Lung (tissue), 12 donors: ENCODE data around the gene ARRDC1. TPM values are rescaled to one million over a fixed set of nuclear protein-coding genes. Genes with fewer than 3 reads are reported as not detected.

ENCODE experiments used
- ATAC-seq: fragments of 200-7000 bp; cut with Tn5 transposase; one replicate; pipeline ENCODE4 v1.9.1; 2020; ENCODE audit warnings: moderate number of reproducible peaks; ENCODE audit not compliant: insufficient read depth, low FRiP score
- DNase-seq, 3 donors: peaks; one replicate each; pipeline ENCODE4 v3.0.0-alpha.2; 2013 to 2017
- H3K27ac ChIP-seq, 2 donors: one replicate each; pipeline ENCODE4 v1.5.1; 2013; ENCODE audit warnings: mild to moderate bottlenecking in 2 of 2, moderate library complexity in 2 of 2, control low read depth in 1 of 2, inconsistent platforms in 1 of 2, low read depth in 1 of 2, low read length in 1 of 2
- H3K27me3 ChIP-seq, 3 donors: one replicate each; pipeline ENCODE4 v1.5.1; 2013; ENCODE audit warnings: low read length in 2 of 3; ENCODE audit not compliant: control insufficient read depth in 3 of 3, insufficient read depth in 3 of 3
- H3K36me3 ChIP-seq, 4 donors: one replicate each; pipeline ENCODE4 v1.5.1; 2013; ENCODE audit warnings: low read length in 4 of 4, mild to moderate bottlenecking in 1 of 4, moderate library complexity in 1 of 4; ENCODE audit not compliant: control insufficient read depth in 4 of 4, insufficient read depth in 4 of 4
- H3K4me1 ChIP-seq, 5 donors: one replicate each; pipeline ENCODE4 v1.5.1; 2013; ENCODE audit warnings: low read length in 5 of 5, mild to moderate bottlenecking in 2 of 5, moderate library complexity in 1 of 5; ENCODE audit not compliant: control insufficient read depth in 5 of 5, insufficient read depth in 5 of 5
- H3K4me3 ChIP-seq: one replicate; pipeline ENCODE4 v1.5.1; 2013; ENCODE audit warnings: mild to moderate bottlenecking, control low read depth, moderate library complexity
- H3K9ac ChIP-seq, 2 donors: one replicate each; pipeline ENCODE4 v1.5.1; 2013; ENCODE audit warnings: low read length in 2 of 2, control low read depth in 1 of 2; ENCODE audit not compliant: insufficient read depth in 1 of 2
- H3K9me3 ChIP-seq, 4 donors: one replicate each; pipeline ENCODE4 v1.5.1; 2013; ENCODE audit warnings: low read length in 3 of 4, mild to moderate bottlenecking in 1 of 4, moderate library complexity in 1 of 4; ENCODE audit not compliant: control insufficient read depth in 4 of 4, insufficient read depth in 3 of 4
- CTCF ChIP-seq: IDR thresholded peaks from 2 replicates; pipeline ENCODE4 v1.5.1; 2012; ENCODE audit warnings: mild to moderate bottlenecking; ENCODE audit errors: control extremely low read depth, extremely low read depth
- WGBS, 2 donors: extraction: QIAGEN DNeasy Blood & Tissue Kit; methylation state at CpG; one replicate each; pipeline ENCODE4 v1.1.7; 2013; 5-methylcytosine and 5-hydroxymethylcytosine counted together
- polyA plus RNA-seq, 2 donors: library from polyadenylated mRNA; stranded (reverse); fragments of 200-250 nt; gene quantifications; one replicate each; pipeline ENCODE4 v1.2.1, GENCODE V29; 2013
- total RNA-seq, 2 donors: library from RNA; depleted of rRNA in 1 of 2; stranded (reverse); fragments of >200 nt in 1 of 2; gene quantifications; one replicate each; pipeline ENCODE4 v1.2.1, GENCODE V29; 2014 to 2021
- donor health status: control.
- donor health status: control.
- donor health status: Bipolar disorder and iron deficiency.
- donor health status: healthy.
- donor health status: DM: yes; HTN: yes; CAD: no.

Gene ARRDC1
- total and polyA plus RNA-seq, 4 donors: 57.4 to 137 (median 94.6) TPM

- 86 to 90% methylated on average over 13 of the region's 13 CpGs for WGBS, 2 donors
These were observed 40.9 kb downstream of the ARRDC1 start for GRCh38 chr9:137646341-137646740.

DNA sequence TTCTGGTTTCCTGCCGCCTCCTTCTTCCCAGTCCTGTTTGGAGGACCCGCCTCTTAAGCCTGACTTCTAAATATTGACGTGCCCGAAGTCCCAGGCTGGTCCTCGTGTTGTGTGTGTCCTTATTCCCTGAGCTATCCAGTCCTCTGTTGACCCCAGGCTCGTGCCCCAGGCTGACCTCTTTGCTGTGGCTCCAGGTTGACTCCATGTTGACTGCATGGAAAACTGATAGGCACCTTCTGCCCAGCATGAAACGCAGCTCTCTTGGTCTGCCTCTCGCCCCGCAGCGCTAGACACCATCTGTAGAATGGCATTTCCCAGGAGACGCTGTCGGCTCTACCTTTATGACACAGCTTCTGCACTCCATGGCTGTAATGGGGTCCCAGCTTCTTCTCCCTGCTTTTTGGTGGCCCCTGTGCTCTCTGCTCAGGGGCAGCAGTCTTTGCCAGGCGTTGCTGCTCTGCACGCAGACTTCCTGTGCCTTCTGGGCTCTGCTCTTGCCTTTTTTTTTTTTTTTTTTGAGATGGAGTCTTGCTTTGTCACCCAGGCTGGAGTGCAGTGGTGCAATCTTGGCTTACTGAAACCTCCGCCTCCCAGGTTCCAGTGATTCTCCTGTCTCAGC is 41.7 kb downstream of the ARRDC1 start:
- ATAC-seq (no peak), DNase-seq (no peak)
- no peak overlapping the region for H3K9ac ChIP-seq
- 38 to 65% methylated on average over 15 of the region's 15 CpGs for WGBS, 2 donors
- H3K27ac ChIP-seq: no peak overlapping the region
- no peak for TF ChIP-seq CTCF
- H3K27me3 ChIP-seq: no peaks in the 10 kb centered on the region
- no peaks in the 10 kb centered on the region for H3K9me3 ChIP-seq
- no peak overlapping the region for H3K4me3 ChIP-seq
- H3K4me1 ChIP-seq: peaks cover 0 to 17% (median 0%) of the 10 kb centered on the region in 5 donors
- H3K36me3 ChIP-seq: peaks cover 2 to 11% (median 7%) of the 10 kb centered on the region in 4 donors

More at GRCh38 chr9:137646341-137646740, 40.9 kb downstream of the ARRDC1 start:
- Histone ChIP-seq H3K9ac (no peak overlapping the region), H3K9me3 (no peaks in the 10 kb centered on the region), H3K27me3 (no peaks in the 10 kb centered on the region), H3K4me1 (peaks cover 0 to 17% (median 0%) of the 10 kb centered on the region in 5 donors), H3K27ac (no peak overlapping the region), H3K4me3 (no peak overlapping the region), H3K36me3 (peaks cover 0 to 14% (median 3%) of the 10 kb centered on the region in 4 donors)
- ATAC-seq (no peak), DNase-seq (no peak)
- no peak for TF ChIP-seq CTCF

- no peak for TF ChIP-seq CTCF
- 69 to 78% methylated on average over 2 of the region's 2 CpGs for WGBS, 2 donors
- peaks cover 0 to 17% (median 0%) of the 10 kb centered on the region in 5 donors for H3K4me1 ChIP-seq
- ATAC-seq: no peak
- H3K9me3 ChIP-seq: no peaks in the 10 kb centered on the region
- H3K9ac ChIP-seq: no peak overlapping the region
- H3K27me3 ChIP-seq: no peaks in the 10 kb centered on the region
- H3K27ac ChIP-seq: no peak overlapping the region
- no peak for DNase-seq
- no peak overlapping the region for H3K4me3 ChIP-seq
- peaks cover 2 to 10% (median 7%) of the 10 kb centered on the region in 4 donors for H3K36me3 ChIP-seq
These were observed 42.9 kb downstream of the ARRDC1 start for GRCh38 chr9:137648396-137648795.
